Esophagus squamous epithelium (tissue), 4 donors: ENCODE measurements around the gene PRPH.

ENCODE experiments used
- CTCF ChIP-seq, 6 experiments: fragments of 450-650 bp in 4 of 6; fragments of 200-600 bp in 2 of 6; sonication (generic) in 2 of 6; IDR thresholded peaks; one replicate each; pipeline ENCODE4 v1.5.1; 2016 to 2019; ENCODE audit warnings: antibody characterized with exemption in 6 of 6, mild to moderate bottlenecking in 4 of 6, moderate library complexity in 4 of 6
- POLR2A ChIP-seq, 4 donors: fragments of 450-650 bp; IDR thresholded peaks; one replicate each; pipeline ENCODE4 v1.6.1; 2017; ENCODE audit warnings: antibody characterized with exemption in 4 of 4, mild to moderate bottlenecking in 4 of 4, moderate library complexity in 3 of 4

GRCh38 chr12:49277466-49277865, 17.5 kb upstream of the PRPH start:
- TF ChIP-seq POLR2A (IDR thresholded peaks at IDR 0.05) (no peak), CTCF (IDR thresholded peaks at IDR 0.05) (no peak)
